Activated CD4-positive, alpha-beta T cell treated with anti-CD3 and anti-CD28 coated beads, Interleukin-2, amount 50 U/mL, for 4 hours (primary cell): ENCODE measurements around the gene GRIK4.
"Not testable (repeated sequence)": the region's sequence is repeated elsewhere in the genome, so short reads cannot be mapped to it uniquely, and the experiment has no call there.

Source experiments
- DNase-seq, 2 experiments: peaks; one replicate each; pipeline ENCODE4 v3.0.0-alpha.2; 2020

Gene GRIK4, protein sequence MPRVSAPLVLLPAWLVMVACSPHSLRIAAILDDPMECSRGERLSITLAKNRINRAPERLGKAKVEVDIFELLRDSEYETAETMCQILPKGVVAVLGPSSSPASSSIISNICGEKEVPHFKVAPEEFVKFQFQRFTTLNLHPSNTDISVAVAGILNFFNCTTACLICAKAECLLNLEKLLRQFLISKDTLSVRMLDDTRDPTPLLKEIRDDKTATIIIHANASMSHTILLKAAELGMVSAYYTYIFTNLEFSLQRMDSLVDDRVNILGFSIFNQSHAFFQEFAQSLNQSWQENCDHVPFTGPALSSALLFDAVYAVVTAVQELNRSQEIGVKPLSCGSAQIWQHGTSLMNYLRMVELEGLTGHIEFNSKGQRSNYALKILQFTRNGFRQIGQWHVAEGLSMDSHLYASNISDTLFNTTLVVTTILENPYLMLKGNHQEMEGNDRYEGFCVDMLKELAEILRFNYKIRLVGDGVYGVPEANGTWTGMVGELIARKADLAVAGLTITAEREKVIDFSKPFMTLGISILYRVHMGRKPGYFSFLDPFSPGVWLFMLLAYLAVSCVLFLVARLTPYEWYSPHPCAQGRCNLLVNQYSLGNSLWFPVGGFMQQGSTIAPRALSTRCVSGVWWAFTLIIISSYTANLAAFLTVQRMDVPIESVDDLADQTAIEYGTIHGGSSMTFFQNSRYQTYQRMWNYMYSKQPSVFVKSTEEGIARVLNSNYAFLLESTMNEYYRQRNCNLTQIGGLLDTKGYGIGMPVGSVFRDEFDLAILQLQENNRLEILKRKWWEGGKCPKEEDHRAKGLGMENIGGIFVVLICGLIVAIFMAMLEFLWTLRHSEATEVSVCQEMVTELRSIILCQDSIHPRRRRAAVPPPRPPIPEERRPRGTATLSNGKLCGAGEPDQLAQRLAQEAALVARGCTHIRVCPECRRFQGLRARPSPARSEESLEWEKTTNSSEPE

GRCh38 chr11:120511116-120511819 lies at the start of gene GRIK4:
GRIK4 (plus strand) TSS chr11:120511748; CDS start chr11:120660319, 148,571 bp downstream.
- peak; percentile 64 to 66 for DNase-seq

DNA sequence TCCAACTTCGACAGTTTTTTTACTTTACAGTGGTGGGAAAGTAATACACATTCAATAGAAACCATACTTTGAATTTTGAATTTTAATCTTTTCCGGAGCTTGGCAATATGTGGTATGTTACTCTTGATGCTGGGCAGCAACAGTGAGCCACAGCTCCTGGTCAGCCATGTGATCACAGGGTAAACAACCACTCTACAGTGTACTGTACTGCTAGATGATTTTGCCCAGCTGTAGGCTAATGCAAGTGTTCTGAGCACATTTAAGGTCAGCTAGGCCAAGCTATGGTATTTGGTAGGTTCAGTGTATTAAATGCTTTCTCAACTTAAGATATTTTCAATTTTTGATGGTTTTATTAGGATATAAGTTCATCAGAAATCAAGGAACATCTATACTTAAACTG lies 48.7 kb upstream of the GRIK4 start:
- no peak for DNase-seq

DNA sequence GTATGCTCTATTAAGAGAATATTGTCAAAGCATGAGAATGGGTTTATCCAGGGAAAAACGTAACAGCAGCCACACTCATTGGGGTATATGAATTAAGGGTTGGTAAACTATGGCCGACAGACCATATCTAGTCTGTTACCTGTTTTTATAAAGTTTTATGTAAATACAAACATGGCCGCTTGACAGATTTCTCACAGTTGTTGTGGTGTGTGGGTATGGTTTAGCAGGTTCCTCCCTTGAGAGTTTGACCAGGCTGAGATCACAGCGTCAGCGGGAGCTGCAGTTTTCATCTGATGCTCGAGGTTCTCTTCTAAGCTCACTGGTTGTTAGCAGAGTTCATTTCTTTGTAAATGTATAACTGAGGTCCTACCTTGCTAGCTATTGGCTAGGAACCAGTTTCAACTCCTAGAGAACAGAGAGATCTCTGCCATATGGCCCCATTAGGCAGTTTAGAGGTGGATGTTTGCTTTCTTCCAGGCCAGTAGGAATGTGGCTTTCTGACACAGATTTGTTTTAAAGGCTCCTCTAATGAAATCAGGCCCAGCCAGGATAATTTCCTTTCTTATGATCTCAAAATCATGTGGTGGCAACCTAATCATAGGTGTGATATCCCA lies 45.5 kb upstream of the GRIK4 start:
- no peak for DNase-seq

GRCh38 chr11:120467627-120468026 lies 43.9 kb upstream of the GRIK4 start:
- no peak for DNase-seq

DNA sequence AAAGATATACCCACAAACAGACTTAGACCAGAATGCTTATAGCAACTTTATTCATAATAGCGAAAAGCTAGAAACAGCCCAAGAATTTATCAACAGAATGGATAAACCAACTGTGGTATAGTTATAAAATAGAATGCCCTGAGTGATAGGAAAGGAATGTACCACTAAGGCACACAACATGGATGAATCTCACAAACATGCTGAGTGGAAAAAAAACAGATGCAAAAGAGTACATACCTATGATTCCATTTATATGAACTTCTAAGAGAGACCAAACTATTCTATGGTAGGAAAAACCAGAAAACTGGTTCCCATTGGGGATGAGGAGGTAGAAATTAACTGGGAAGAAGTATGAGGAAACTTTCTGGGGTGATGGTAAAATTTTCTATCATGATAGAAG lies 40.4 kb upstream of the GRIK4 start:
- DNase-seq = no peak

GRCh38 chr11:120471994-120472393 lies 39.6 kb upstream of the GRIK4 start:
- no peak for DNase-seq

- DNase-seq = no peak
Observed at GRCh38 chr11:120473503-120473902, 38.0 kb upstream of the GRIK4 start.

DNA sequence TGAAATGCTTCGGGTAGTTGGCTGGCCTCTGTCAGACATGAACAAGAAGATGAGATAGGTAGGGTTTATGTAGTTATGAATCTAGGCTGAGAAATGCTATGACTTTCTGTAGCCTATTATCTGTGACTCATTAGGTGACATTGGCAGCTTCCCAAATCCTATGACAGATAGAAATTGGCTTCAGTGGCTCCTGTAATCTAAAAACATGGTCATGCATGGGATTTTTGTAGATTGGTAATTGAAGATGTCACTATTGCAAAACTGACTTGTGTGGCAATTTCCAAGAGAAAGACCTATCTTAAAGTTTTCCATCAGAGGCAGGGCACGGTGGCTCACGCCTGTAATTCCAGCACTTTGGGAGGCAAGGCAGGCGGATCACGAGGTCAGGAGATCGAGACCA lies 29.4 kb upstream of the GRIK4 start:
- no peak for DNase-seq

GRCh38 chr11:120484722-120485121 lies 26.8 kb upstream of the GRIK4 start:
- DNase-seq = no peak

- no peak for DNase-seq
Observed at GRCh38 chr11:120486138-120486537, 25.4 kb upstream of the GRIK4 start.

GRCh38 chr11:120489799-120490198 lies 21.7 kb upstream of the GRIK4 start:
- DNase-seq = no peak

DNA sequence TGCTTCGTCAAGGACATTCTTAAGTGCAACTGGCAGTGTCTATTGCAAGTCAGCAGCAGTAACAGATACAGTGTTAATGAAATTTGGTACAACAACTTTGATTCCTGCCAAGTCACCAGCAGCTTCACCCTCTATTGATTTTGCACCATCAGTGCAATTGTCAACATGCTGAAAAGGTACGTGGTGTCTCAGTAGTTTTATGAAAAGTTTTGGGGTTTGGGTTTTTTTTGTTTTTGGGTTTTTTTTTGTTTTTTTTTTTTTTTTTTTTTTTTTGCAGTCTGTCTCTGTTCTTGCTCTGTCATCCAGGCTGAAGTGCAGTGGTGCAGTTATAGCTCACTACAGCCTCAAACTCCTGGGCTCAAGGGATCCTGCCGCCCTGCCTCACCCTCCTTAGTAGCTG lies 19.1 kb upstream of the GRIK4 start:
- DNase-seq = no peak

DNA sequence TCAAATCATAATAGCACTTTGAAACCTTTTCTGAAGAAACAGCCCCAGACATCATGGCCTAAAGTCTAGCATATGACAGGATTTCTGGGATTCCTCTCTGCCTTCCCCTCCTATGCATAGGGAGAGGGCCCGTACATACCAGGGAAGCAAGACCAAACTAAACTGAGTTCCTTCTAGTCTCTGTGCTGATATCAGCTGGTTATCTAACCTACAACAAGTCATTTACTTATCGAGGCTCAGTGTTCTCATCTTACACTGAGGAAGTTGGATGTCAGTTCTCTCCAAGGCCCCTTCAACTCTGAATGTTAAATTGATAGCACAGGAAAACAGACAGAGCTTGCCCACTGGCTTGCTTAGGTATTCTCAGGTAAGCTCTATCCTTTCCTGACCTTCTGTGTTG lies 17.0 kb upstream of the GRIK4 start:
- DNase-seq = no peak

GRCh38 chr11:120499088-120499487 lies 12.5 kb upstream of the GRIK4 start:
- DNase-seq = no peak

- DNase-seq = no peak
Observed at GRCh38 chr11:120499859-120500258, 11.7 kb upstream of the GRIK4 start.

- no peak for DNase-seq
Observed at GRCh38 chr11:120500414-120501071, 11.0 kb upstream of the GRIK4 start.

DNA sequence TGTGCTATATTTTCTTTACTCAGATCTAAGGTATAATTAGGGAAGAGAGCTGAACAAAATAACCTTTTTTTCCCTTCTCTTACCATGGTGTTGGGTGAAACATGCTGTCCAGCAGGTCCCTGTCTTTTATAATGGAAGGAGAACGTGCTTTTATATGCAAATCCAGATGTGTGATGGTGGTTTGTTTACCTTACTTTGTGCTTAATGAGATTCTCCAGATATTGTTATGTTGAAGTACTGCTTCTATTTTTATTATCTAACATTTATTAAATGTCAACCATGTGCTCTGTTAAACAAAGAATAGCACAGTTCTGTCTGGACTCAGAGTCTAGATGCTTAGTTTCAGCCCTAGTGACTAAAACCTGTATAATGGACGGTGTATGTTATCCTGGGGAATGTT lies 10.1 kb upstream of the GRIK4 start:
- DNase-seq = no peak

GRCh38 chr11:120501976-120502755 lies 9.4 kb upstream of the GRIK4 start:
- no peak for DNase-seq

GRCh38 chr11:120503529-120503928 lies 8.0 kb upstream of the GRIK4 start:
- DNase-seq = not testable (repeated sequence)

GRCh38 chr11:120505801-120506425 lies 5.6 kb upstream of the GRIK4 start:
- no peak for DNase-seq
